Measurements from ENCODE around the gene TLCD3A.

DNA sequence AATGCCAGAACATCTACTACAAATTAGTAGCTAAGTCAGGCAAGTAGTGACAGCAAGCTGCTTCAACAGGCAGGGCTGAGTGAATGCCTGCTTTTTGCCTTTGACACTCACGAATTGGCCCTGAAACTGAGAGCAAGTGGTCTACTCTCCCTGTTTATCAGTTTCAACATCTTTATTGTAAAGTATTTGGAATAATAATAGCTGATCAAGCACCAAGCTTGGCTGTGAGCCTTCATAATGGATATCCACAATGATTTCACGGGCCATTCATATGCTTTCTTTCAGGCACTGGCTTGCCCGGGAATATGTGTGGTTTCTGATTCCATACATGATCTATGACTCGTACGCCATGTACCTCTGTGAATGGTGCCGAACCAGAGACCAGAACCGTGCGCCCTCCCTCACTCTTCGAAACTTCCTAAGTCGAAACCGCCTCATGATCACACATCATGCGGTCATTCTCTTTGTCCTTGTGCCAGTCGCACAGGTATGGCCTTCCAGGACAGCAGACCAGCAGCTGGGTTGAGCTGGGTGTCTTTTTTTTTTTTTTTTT lies 5.2 kb downstream of the TLCD3A start:
- TF ChIP-seq, protein P1, sequence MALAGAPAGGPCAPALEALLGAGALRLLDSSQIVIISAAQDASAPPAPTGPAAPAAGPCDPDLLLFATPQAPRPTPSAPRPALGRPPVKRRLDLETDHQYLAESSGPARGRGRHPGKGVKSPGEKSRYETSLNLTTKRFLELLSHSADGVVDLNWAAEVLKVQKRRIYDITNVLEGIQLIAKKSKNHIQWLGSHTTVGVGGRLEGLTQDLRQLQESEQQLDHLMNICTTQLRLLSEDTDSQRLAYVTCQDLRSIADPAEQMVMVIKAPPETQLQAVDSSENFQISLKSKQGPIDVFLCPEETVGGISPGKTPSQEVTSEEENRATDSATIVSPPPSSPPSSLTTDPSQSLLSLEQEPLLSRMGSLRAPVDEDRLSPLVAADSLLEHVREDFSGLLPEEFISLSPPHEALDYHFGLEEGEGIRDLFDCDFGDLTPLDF (CRISPR knock-in tag; IDR thresholded peaks at IDR 0.05) = no peak
- TF ChIP-seq, protein P2, sequence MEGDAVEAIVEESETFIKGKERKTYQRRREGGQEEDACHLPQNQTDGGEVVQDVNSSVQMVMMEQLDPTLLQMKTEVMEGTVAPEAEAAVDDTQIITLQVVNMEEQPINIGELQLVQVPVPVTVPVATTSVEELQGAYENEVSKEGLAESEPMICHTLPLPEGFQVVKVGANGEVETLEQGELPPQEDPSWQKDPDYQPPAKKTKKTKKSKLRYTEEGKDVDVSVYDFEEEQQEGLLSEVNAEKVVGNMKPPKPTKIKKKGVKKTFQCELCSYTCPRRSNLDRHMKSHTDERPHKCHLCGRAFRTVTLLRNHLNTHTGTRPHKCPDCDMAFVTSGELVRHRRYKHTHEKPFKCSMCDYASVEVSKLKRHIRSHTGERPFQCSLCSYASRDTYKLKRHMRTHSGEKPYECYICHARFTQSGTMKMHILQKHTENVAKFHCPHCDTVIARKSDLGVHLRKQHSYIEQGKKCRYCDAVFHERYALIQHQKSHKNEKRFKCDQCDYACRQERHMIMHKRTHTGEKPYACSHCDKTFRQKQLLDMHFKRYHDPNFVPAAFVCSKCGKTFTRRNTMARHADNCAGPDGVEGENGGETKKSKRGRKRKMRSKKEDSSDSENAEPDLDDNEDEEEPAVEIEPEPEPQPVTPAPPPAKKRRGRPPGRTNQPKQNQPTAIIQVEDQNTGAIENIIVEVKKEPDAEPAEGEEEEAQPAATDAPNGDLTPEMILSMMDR (IDR thresholded peaks at IDR 0.05) = no peak
- TF ChIP-seq USF1 (CRISPR knock-in tag; IDR thresholded peaks at IDR 0.05) (no peak), JUN (CRISPR knock-in tag; IDR thresholded peaks at IDR 0.05) (no peak), ATF3 (CRISPR knock-in tag; conservative IDR thresholded peaks at IDR 0.05) (no peak), IRF2 (CRISPR knock-in tag; IDR thresholded peaks at IDR 0.05; ENCODE audit: borderline replicate concordance, low read depth) (no peak), ZNF121 (CRISPR knock-in tag; IDR thresholded peaks at IDR 0.05) (no peak), IRF1 (CRISPR knock-in tag; IDR thresholded peaks at IDR 0.05) (no peak), NR3C1 (CRISPR knock-in tag; conservative IDR thresholded peaks at IDR 0.05; ENCODE audit: low read depth) (no peak)
- TF ChIP-seq, protein P3, sequence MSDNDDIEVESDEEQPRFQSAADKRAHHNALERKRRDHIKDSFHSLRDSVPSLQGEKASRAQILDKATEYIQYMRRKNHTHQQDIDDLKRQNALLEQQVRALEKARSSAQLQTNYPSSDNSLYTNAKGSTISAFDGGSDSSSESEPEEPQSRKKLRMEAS (CRISPR knock-in tag; IDR thresholded peaks at IDR 0.05) = no peak
- TF ChIP-seq, protein P4, sequence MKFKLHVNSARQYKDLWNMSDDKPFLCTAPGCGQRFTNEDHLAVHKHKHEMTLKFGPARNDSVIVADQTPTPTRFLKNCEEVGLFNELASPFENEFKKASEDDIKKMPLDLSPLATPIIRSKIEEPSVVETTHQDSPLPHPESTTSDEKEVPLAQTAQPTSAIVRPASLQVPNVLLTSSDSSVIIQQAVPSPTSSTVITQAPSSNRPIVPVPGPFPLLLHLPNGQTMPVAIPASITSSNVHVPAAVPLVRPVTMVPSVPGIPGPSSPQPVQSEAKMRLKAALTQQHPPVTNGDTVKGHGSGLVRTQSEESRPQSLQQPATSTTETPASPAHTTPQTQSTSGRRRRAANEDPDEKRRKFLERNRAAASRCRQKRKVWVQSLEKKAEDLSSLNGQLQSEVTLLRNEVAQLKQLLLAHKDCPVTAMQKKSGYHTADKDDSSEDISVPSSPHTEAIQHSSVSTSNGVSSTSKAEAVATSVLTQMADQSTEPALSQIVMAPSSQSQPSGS (CRISPR knock-in tag; IDR thresholded peaks at IDR 0.05; ENCODE audit: borderline replicate concordance, low read depth) = no peak

Data from WTC11 (cell line).